HG03460 (cell line): ENCODE measurements around the gene PSMA5.
A peak's percentile ranks its signal among the peaks of the same experiment; 100 is the strongest.
"Not testable (repeated sequence)": the region's sequence is repeated elsewhere in the genome, so short reads cannot be mapped to it uniquely, and the experiment has no call there.

Source experiments
- ATAC-seq: cut with Tn5 transposase; IDR thresholded peaks from one replicate; pipeline ENCODE4 v1.9.1; 2021; ENCODE audit not compliant: unreplicated experiment

The PSMA5 gene

GRCh38 chr1:109426281-109427170, at the start of gene PSMA5:
Gene PSMA5, minus strand, starts transcription at chr1:109426448. Its CDS starts 118 bp downstream, at chr1:109426330.
- peak; percentile 96 for ATAC-seq

GRCh38 chr1:109475261-109475660, 49.0 kb upstream of the PSMA5 start:
- ATAC-seq: no peak

DNA sequence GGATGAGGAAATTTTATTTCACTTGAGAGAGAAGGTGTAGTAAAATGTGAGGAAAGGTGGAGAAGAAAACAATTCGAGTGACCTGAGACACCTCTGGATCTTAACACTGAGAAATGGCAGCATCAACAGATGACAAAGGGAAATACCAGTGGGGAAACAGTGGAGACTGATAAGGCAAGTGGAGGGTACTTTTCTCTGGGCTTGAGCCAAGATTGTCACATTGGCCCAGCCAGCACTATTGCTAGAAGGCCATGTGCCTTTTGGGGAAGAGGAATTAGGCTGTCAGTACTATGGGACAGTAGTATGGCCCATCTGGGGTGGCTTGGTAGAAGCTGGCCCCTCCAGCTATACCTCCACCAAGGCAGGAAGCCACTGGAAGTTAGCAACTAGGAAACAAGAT, 48.4 kb upstream of the PSMA5 start:
- ATAC-seq: no peak

DNA sequence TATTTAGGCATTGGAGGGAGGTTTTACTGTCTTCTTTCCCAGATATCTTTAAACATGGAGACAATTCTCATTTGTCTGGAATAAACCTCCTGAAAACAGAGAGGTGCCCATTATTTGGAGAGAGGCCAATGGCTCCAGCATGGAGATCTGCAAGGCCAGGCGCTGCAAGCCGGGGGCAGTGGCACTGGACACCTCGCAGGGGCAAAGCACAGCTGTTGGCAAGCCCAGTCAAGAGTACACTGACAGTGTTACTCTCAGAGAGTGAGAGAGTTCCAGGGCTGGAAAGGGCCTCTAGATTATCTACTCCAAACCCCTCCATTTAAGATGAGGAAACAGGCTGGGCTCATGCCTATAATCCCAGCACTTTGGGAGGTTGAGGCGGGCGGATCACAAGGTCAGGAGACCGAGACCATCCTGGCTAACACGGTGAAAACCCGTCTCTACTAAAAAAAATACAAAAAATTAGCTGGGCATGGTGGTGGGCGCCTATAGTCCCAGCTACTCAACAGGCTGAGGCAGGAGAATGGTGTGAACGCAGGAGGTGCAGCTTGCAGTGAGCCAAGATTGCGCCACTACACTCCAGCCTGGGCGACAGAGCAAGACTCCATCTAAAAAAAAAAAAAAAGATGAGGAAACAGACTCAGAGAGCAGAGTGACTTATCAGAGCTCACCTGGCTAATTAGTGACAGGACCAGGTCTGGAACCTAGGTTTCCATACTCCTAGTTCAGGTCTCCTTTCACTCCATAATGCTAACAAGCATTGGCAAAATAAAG, 47.2 kb upstream of the PSMA5 start:
- not testable (repeated sequence) for ATAC-seq

DNA sequence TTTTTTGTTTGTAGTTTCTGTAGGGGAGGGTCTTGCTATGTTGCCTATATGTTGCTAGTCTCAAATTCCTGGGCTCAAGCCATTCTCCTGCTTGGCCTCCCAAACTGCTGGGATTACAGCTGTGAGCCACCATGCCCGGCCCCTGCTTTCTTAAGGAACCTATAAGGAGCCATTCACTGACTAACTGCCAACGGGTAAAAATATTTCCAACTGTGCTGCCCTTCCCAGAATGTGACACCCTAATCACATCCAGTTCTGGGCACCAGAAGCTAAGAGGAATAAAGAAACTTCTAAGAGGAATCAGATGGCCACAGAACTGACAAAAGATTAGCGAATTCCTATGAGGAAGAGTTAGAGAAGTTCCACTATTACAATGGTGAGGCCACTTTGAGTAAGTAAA, 46.5 kb upstream of the PSMA5 start:
- no peak for ATAC-seq

- no peak for ATAC-seq
Observed at GRCh38 chr1:109470245-109470644, 44.0 kb upstream of the PSMA5 start.

- no peak for ATAC-seq
Observed at GRCh38 chr1:109468903-109469302, 42.7 kb upstream of the PSMA5 start.

DNA sequence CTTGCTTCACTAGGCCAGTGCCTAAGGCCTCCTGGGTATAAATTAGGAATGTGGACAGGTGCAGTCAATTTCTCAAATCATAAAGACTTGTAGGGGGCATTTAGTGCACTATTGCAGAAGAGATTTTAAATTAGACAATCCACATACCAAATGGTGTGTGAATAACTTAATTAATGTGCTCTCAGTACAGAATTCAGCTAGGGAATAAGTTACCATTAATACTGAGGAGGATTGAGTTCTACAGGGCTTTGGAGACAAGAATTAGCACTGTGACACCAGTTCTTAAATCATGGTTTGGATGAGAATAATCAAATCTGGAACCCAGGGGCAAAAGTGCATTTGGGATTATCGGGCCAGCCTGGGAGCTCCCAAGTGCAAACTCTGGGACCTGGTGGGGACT, 41.8 kb upstream of the PSMA5 start:
- ATAC-seq: no peak

DNA sequence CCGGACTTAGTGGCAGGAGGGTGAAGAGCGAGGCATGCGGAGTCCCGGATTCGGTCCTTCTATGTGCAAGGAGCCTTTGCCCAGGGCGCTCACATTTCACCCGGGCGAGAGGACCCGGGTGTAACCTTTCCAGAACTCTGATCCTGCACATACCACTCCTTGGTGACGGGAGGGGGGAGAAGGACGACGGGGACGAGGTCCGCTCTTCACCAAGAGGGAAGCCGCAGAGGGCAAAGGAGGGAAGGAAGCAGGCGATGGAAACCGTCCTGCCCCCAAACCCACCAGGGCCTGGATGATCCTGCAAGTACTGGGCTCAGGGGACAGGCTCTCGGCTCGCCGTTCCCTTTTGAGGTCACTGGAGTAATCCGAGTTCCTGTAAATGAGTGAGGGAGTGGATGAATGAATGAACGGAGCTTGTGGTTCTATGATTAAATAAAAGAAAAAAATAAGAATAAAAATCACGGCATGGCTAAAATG, 41.1 kb upstream of the PSMA5 start:
- ATAC-seq: no peak

GRCh38 chr1:109466452-109467300, 40.4 kb upstream of the PSMA5 start, which contains the start of gene SYPL2:
Gene SYPL2, plus strand, starts transcription at chr1:109466546. Its CDS starts 298 bp downstream, at chr1:109466844.
- no peak for ATAC-seq

DNA sequence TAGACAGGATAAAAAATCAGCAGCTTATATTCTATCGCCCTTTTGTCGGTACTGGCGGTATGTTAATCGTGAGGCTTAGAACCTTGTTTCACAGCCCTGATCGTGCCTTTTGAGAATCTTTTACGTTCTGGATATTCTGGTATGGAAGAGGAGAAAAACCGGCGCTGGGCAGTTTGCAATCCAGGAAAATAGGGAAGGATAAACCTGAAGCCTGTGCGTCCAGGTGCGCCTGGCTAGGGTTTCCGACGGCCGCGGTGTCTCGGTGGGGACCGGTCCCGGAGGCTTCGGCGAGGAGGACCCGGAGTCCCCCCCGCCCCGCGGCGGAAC, 39.8 kb upstream of the PSMA5 start:
- ATAC-seq: no peak

GRCh38 chr1:109457819-109458218, 31.6 kb upstream of the PSMA5 start:
- ATAC-seq: no peak

DNA sequence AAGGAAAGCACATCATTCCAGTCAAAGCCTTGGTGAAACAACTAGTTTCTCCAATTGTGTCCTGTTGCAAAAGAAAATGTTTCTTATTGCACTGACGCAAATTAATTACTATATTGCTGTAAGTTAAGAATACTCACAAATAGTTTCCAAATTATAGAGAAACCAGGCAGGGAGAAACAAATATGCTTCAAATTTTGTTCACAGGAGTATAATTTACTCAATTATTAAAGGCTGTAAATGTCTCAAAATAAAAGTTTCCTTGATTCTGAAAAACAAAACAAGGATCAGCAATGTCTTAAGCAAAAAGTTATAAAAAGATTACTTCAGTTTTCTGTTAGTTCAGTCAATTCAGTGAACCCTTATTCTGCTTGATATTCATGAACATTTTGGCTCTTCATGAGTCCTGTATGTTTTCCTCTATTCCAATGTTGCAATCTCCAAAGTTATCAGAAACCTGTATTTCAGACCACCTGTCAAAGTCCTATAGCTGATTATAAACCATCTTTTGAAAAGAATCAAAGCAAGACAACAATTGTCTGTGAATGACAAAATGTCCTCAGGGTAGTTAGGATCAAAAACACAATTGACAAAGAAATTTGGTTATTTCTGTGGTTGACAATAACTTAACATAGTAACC, 28.4 kb upstream of the PSMA5 start:
- ATAC-seq: no peak

DNA sequence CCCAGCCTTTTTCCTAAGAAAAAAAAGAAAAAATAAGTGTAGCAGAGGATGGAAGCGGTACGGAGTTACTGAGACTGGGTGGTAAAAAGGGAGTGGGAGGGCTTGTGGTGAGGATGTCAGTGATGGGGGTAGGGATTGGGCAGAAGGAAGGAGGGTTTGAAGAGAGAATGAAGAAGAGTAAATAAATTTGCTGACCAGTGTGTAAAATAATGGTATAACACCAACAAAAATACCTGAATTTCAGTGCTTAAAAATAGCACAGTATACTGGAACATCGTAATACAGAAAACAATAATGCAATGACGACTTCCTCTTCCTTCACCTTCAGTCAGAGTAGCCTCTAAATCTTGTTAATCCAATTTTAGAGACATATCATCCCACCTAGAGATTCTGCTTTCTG, 21.3 kb upstream of the PSMA5 start:
- no peak for ATAC-seq

- not testable (repeated sequence) for ATAC-seq
Observed at GRCh38 chr1:109445949-109446695, 19.9 kb upstream of the PSMA5 start.

DNA sequence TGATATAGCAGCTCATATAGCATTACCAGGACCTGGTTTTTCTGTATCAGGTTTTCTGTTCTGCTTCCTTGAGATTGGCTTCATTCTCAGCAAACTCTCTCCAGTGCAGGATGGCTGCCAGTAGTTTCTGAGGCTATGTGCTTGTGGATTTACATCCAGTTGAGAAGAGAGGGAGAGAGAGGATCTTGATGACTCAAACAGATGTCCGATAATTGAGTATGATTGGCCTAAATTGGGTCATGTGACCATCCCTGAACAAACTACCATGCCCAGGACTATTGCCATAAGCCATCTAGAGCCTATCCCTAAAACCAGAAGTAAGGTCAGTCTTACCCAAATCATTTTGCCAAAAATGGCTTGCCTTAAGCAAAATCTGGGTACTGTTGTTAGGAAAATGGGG, 18.1 kb upstream of the PSMA5 start:
- no peak for ATAC-seq

- no peak for ATAC-seq
Observed at GRCh38 chr1:109443476-109443875, 17.2 kb upstream of the PSMA5 start.

- ATAC-seq: no peak
Observed at GRCh38 chr1:109441069-109441468, 14.8 kb upstream of the PSMA5 start.

DNA sequence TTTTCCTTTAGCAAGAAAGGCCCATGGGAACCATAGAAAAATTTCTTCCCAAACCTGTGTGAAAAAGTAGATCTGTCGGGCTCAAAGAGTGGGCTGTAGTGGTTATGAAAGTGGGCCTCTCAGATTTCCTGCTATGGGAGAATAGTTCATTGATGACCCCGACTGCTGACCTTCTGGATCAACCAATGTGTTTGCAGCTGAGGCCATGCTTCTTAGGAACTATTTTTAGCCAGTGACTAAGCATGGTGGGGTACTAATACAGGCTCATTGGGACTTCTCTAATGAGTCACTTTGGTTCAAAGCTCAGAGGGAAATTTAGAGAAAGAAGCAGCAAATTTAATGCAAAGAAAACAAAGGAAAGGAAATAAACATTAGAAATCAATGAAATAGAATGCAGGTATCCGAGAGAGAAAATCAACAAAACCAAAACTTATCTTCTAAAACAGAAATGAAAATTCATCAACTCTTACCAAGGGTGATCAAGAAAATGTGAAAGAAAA, 12.6 kb upstream of the PSMA5 start:
- no peak for ATAC-seq

- no peak for ATAC-seq
Observed at GRCh38 chr1:109434484-109434883, 8.2 kb upstream of the PSMA5 start.
